Measurements from ENCODE around the gene EBF3.

The EBF3 gene

GRCh38 chr10:129953119-129954051 lies 10.7 kb downstream of the EBF3 start:
- no peak for TF ChIP-seq SUZ12 (IDR thresholded peaks at IDR 0.05; ENCODE audit: extremely low read depth, insufficient read depth, insufficient read length)
- TF ChIP-seq YY1 (IDR thresholded peaks at IDR 0.05; ENCODE audit: insufficient read depth, insufficient read length): no peak
- no peak for TF ChIP-seq ZNF274 (IDR thresholded peaks at IDR 0.05; ENCODE audit: low read depth, low read length)
- no peak overlapping the region for H3K9ac ChIP-seq (ENCODE audit: insufficient read length, low read depth)
- peaks cover 53% of the 10 kb centered on the region for H3K27me3 ChIP-seq (ENCODE audit: insufficient read depth, insufficient read length)
- H3K9me3 ChIP-seq (ENCODE audit: insufficient read depth, low read length): no peaks in the 10 kb centered on the region
- H3K4me1 ChIP-seq (ENCODE audit: insufficient read depth, insufficient read length): peaks cover 3% of the 10 kb centered on the region
- H3K4me3 ChIP-seq (ENCODE audit: insufficient read length, low read depth): no peak overlapping the region
- DNase-seq (ENCODE audit: low read depth, low spot score): no peak
- no peaks in the 10 kb centered on the region for H3K36me3 ChIP-seq (ENCODE audit: insufficient read depth, insufficient read length, low read length)

GRCh38 chr10:129952378-129953118 lies 11.5 kb downstream of the EBF3 start:
- Histone ChIP-seq H3K9me3 (ENCODE audit: insufficient read depth, low read length) (no peaks in the 10 kb centered on the region), H3K9ac (ENCODE audit: insufficient read length, low read depth) (no peak overlapping the region), H3K27me3 (ENCODE audit: insufficient read depth, insufficient read length) (peaks cover 45% of the 10 kb centered on the region), H3K4me1 (ENCODE audit: insufficient read depth, insufficient read length) (peaks cover 3% of the 10 kb centered on the region), H3K4me3 (ENCODE audit: insufficient read length, low read depth) (no peak overlapping the region), H3K36me3 (ENCODE audit: insufficient read depth, insufficient read length, low read length) (no peaks in the 10 kb centered on the region)
- no peak for TF ChIP-seq ZNF274 (IDR thresholded peaks at IDR 0.05; ENCODE audit: low read depth, low read length)
- no peak for DNase-seq (ENCODE audit: low read depth, low spot score)

- no peak overlapping the region for H3K4me3 ChIP-seq (ENCODE audit: insufficient read length, low read depth)
- H3K27me3 ChIP-seq (ENCODE audit: insufficient read depth, insufficient read length): peaks cover 39% of the 10 kb centered on the region
- no peak for TF ChIP-seq ZNF274 (IDR thresholded peaks at IDR 0.05; ENCODE audit: low read depth, low read length)
- no peak for TF ChIP-seq SUZ12 (IDR thresholded peaks at IDR 0.05; ENCODE audit: extremely low read depth, insufficient read depth, insufficient read length)
- TF ChIP-seq YY1 (IDR thresholded peaks at IDR 0.05; ENCODE audit: insufficient read depth, insufficient read length): no peak
- peaks cover 3% of the 10 kb centered on the region for H3K4me1 ChIP-seq (ENCODE audit: insufficient read depth, insufficient read length)
- no peaks in the 10 kb centered on the region for H3K36me3 ChIP-seq (ENCODE audit: insufficient read depth, insufficient read length, low read length)
- DNase-seq (ENCODE audit: low read depth, low spot score): no peak
- H3K9ac ChIP-seq (ENCODE audit: insufficient read length, low read depth): no peak overlapping the region
- no peaks in the 10 kb centered on the region for H3K9me3 ChIP-seq (ENCODE audit: insufficient read depth, low read length)
Observed at GRCh38 chr10:129951970-129952265, 12.2 kb downstream of the EBF3 start.

GRCh38 chr10:129951101-129951969 lies 12.7 kb downstream of the EBF3 start:
- TF ChIP-seq YY1 (IDR thresholded peaks at IDR 0.05; ENCODE audit: insufficient read depth, insufficient read length) (no peak), ZNF274 (IDR thresholded peaks at IDR 0.05; ENCODE audit: low read depth, low read length) (no peak), SUZ12 (IDR thresholded peaks at IDR 0.05; ENCODE audit: extremely low read depth, insufficient read depth, insufficient read length) (no peak)
- peaks cover 3% of the 10 kb centered on the region for H3K4me1 ChIP-seq (ENCODE audit: insufficient read depth, insufficient read length)
- H3K9me3 ChIP-seq (ENCODE audit: insufficient read depth, low read length): no peaks in the 10 kb centered on the region
- H3K36me3 ChIP-seq (ENCODE audit: insufficient read depth, insufficient read length, low read length): no peaks in the 10 kb centered on the region
- H3K9ac ChIP-seq (ENCODE audit: insufficient read length, low read depth): no peak overlapping the region
- H3K4me3 ChIP-seq (ENCODE audit: insufficient read length, low read depth): no peak overlapping the region
- H3K27me3 ChIP-seq (ENCODE audit: insufficient read depth, insufficient read length): peaks cover 33% of the 10 kb centered on the region
- DNase-seq (ENCODE audit: low read depth, low spot score): no peak

- Histone ChIP-seq H3K27me3 (ENCODE audit: insufficient read depth, insufficient read length) (peaks cover 26% of the 10 kb centered on the region), H3K4me1 (ENCODE audit: insufficient read depth, insufficient read length) (peaks cover 3% of the 10 kb centered on the region), H3K36me3 (ENCODE audit: insufficient read depth, insufficient read length, low read length) (no peaks in the 10 kb centered on the region), H3K9me3 (ENCODE audit: insufficient read depth, low read length) (no peaks in the 10 kb centered on the region), H3K4me3 (ENCODE audit: insufficient read length, low read depth) (no peak overlapping the region), H3K9ac (ENCODE audit: insufficient read length, low read depth) (no peak overlapping the region)
- DNase-seq (ENCODE audit: low read depth, low spot score): no peak
- no peak for TF ChIP-seq YY1 (IDR thresholded peaks at IDR 0.05; ENCODE audit: insufficient read depth, insufficient read length)
- no peak for TF ChIP-seq ZNF274 (IDR thresholded peaks at IDR 0.05; ENCODE audit: low read depth, low read length)
- no peak for TF ChIP-seq SUZ12 (IDR thresholded peaks at IDR 0.05; ENCODE audit: extremely low read depth, insufficient read depth, insufficient read length)
Observed at GRCh38 chr10:129950676-129951075, 13.4 kb downstream of the EBF3 start.

GRCh38 chr10:129949891-129950291 lies 14.2 kb downstream of the EBF3 start:
- Histone ChIP-seq H3K4me1 (ENCODE audit: insufficient read depth, insufficient read length) (peaks cover 3% of the 10 kb centered on the region), H3K27me3 (ENCODE audit: insufficient read depth, insufficient read length) (peaks cover 19% of the 10 kb centered on the region), H3K36me3 (ENCODE audit: insufficient read depth, insufficient read length, low read length) (no peaks in the 10 kb centered on the region), H3K4me3 (ENCODE audit: insufficient read length, low read depth) (no peak overlapping the region), H3K9ac (ENCODE audit: insufficient read length, low read depth) (no peak overlapping the region), H3K9me3 (ENCODE audit: insufficient read depth, low read length) (no peaks in the 10 kb centered on the region)
- no peak for DNase-seq (ENCODE audit: low read depth, low spot score)
- no peak for TF ChIP-seq SUZ12 (IDR thresholded peaks at IDR 0.05; ENCODE audit: extremely low read depth, insufficient read depth, insufficient read length)
- TF ChIP-seq YY1 (IDR thresholded peaks at IDR 0.05; ENCODE audit: insufficient read depth, insufficient read length): no peak
- no peak for TF ChIP-seq ZNF274 (IDR thresholded peaks at IDR 0.05; ENCODE audit: low read depth, low read length)
